Measurements from ENCODE around the gene GTPBP2.
"Not testable (repeated sequence)": the region's sequence is repeated elsewhere in the genome, so short reads cannot be mapped to it uniquely, and the experiment has no call there.

The GTPBP2 gene

GRCh38 chr6:43629104-43629504 lies at the start of gene GTPBP2:
TSS of gene GTPBP2 (minus strand) at chr6:43629264. CDS start at chr6:43629162, 102 bp downstream.
- in situ Hi-C loops (cut with MboI; ENCODE audit: low sequenced_read_pairs), result no loop called here

- in situ Hi-C loops (cut with MboI; ENCODE audit: low sequenced_read_pairs), result no loop called here
These were observed 49.3 kb upstream of the GTPBP2 start for GRCh38 chr6:43678341-43678740.

- in situ Hi-C loops (cut with MboI; ENCODE audit: low sequenced_read_pairs), result no loop called here
These were observed 48.7 kb upstream of the GTPBP2 start for GRCh38 chr6:43677759-43678158.

GRCh38 chr6:43676962-43677606 lies 48.0 kb upstream of the GTPBP2 start:
- in situ Hi-C loops (cut with MboI; ENCODE audit: low sequenced_read_pairs), result no loop called here

GRCh38 chr6:43674921-43675320 lies 45.9 kb upstream of the GTPBP2 start:
- in situ Hi-C loops (cut with MboI; ENCODE audit: low sequenced_read_pairs), result no loop called here

GRCh38 chr6:43674291-43674690 lies 45.2 kb upstream of the GTPBP2 start:
- in situ Hi-C loops (cut with MboI; ENCODE audit: low sequenced_read_pairs), result no loop called here

- in situ Hi-C loops (cut with MboI; ENCODE audit: low sequenced_read_pairs), result no loop called here
These were observed 44.5 kb upstream of the GTPBP2 start for GRCh38 chr6:43673444-43674084.

GRCh38 chr6:43671801-43672690 lies 43.0 kb upstream of the GTPBP2 start:
- in situ Hi-C loops (cut with MboI; ENCODE audit: low sequenced_read_pairs), result no loop called here

- in situ Hi-C loops (cut with MboI; ENCODE audit: low sequenced_read_pairs), result no loop called here
These were observed 42.1 kb upstream of the GTPBP2 start for GRCh38 chr6:43671011-43671800.

GRCh38 chr6:43670623-43670986 lies 41.5 kb upstream of the GTPBP2 start:
- in situ Hi-C loops (cut with MboI; ENCODE audit: low sequenced_read_pairs), result no loop called here

GRCh38 chr6:43669922-43670622 lies 41.0 kb upstream of the GTPBP2 start:
- in situ Hi-C loops (cut with MboI; ENCODE audit: low sequenced_read_pairs), result no loop called here

- in situ Hi-C loops (cut with MboI; ENCODE audit: low sequenced_read_pairs), result no loop called here
These were observed 40.2 kb upstream of the GTPBP2 start for GRCh38 chr6:43669050-43669921.

GRCh38 chr6:43668151-43669028 lies 39.3 kb upstream of the GTPBP2 start:
- in situ Hi-C loops (cut with MboI; ENCODE audit: low sequenced_read_pairs), result no loop called here

- in situ Hi-C loops (cut with MboI; ENCODE audit: low sequenced_read_pairs), result no loop called here
These were observed 38.4 kb upstream of the GTPBP2 start for GRCh38 chr6:43667245-43668150.

- in situ Hi-C loops (cut with MboI; ENCODE audit: low sequenced_read_pairs), result no loop called here
These were observed 37.3 kb upstream of the GTPBP2 start for GRCh38 chr6:43666196-43666920.

GRCh38 chr6:43665376-43665775 lies 36.3 kb upstream of the GTPBP2 start:
- in situ Hi-C loops (cut with MboI; ENCODE audit: low sequenced_read_pairs), result no loop called here

- in situ Hi-C loops (cut with MboI; ENCODE audit: low sequenced_read_pairs), result not testable (repeated sequence)
These were observed 33.9 kb upstream of the GTPBP2 start for GRCh38 chr6:43662948-43663347.
